ENCODE measurements around the gene PRKCQ.

DNA sequence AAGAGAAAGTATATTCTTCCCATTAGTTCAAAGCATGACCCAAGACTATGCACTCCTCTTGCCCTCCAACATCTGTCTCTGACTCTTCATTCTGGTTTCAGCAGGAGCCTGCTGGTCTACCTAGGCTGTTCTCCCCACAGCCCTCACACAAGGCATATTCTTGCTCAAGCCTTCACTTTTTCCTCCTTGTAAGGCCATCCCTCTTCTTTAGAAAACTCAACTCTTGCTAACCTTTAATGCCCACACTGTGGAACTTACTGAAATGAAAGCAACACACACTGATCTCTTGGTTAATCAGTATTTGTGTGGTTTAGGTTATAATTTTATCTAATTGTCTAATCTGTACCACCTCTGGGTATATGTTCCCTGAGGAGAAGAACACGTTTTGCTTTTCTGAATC lies 75.8 kb downstream of the PRKCQ start:
- TF ChIP-seq POLR2A (IDR thresholded peaks at IDR 0.05) = no peak
- TF ChIP-seq, protein P1, sequence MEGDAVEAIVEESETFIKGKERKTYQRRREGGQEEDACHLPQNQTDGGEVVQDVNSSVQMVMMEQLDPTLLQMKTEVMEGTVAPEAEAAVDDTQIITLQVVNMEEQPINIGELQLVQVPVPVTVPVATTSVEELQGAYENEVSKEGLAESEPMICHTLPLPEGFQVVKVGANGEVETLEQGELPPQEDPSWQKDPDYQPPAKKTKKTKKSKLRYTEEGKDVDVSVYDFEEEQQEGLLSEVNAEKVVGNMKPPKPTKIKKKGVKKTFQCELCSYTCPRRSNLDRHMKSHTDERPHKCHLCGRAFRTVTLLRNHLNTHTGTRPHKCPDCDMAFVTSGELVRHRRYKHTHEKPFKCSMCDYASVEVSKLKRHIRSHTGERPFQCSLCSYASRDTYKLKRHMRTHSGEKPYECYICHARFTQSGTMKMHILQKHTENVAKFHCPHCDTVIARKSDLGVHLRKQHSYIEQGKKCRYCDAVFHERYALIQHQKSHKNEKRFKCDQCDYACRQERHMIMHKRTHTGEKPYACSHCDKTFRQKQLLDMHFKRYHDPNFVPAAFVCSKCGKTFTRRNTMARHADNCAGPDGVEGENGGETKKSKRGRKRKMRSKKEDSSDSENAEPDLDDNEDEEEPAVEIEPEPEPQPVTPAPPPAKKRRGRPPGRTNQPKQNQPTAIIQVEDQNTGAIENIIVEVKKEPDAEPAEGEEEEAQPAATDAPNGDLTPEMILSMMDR (IDR thresholded peaks at IDR 0.05) = no peak
- TF ChIP-seq POLR2AphosphoS5 (IDR thresholded peaks at IDR 0.05) = no peak

Measured in breast epithelium (tissue), 3 donors.